Astrocyte of the cerebellum (primary cell): Measurements from ENCODE around the gene CYTH2.

Experiments used
- DNase-seq: peaks from one replicate; pipeline ENCODE4 v3.0.0-alpha.2; 2011; ENCODE audit warnings: low read depth
- H3K4me3 ChIP-seq: 2 replicates; pipeline ENCODE4 v1.5.1; 2011; ENCODE audit warnings: mild to moderate bottlenecking, low read depth, low read length, moderate library complexity
- in situ Hi-C: cut with HindIII; loops from 2 replicates; pipeline ENCODE4 v1.10.0; 2017; ENCODE audit warnings: low sequenced_read_pairs
- TF ChIP-seq, protein P1 (sequence below): IDR thresholded peaks from 2 replicates; pipeline ENCODE4 v1.5.1; 2012; ENCODE audit warnings: low read length, low read depth, moderate library complexity, mild to moderate bottlenecking; ENCODE audit errors: missing control alignments

Gene CYTH2

GRCh38 chr19:48520134-48520533, 51.0 kb downstream of the CYTH2 start:
- in situ Hi-C loops, result no loop called here

DNA sequence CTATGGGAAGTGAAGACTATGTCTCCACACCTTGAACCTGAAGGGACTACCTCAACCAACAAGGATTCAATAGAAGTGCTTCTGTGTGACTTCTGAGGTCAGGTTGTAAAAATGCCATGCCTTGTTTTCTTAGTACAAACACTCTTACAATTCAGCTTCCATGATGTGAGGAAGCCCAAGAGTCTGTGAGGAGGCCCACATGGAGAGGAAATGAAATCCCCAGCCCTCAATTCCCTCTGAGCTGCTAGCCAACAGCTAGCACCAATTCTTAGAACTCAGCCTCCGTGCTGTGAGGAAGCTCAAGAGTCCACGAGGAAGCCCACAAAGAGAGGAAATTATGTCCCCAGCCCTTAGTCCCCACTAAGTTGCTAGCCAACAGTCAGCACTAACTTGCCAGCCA, 55.1 kb downstream of the CYTH2 start:
- no peak overlapping the region for H3K4me3 ChIP-seq
- DNase-seq, result no peak
- in situ Hi-C loops, result no loop called here
- TF ChIP-seq, protein P1, sequence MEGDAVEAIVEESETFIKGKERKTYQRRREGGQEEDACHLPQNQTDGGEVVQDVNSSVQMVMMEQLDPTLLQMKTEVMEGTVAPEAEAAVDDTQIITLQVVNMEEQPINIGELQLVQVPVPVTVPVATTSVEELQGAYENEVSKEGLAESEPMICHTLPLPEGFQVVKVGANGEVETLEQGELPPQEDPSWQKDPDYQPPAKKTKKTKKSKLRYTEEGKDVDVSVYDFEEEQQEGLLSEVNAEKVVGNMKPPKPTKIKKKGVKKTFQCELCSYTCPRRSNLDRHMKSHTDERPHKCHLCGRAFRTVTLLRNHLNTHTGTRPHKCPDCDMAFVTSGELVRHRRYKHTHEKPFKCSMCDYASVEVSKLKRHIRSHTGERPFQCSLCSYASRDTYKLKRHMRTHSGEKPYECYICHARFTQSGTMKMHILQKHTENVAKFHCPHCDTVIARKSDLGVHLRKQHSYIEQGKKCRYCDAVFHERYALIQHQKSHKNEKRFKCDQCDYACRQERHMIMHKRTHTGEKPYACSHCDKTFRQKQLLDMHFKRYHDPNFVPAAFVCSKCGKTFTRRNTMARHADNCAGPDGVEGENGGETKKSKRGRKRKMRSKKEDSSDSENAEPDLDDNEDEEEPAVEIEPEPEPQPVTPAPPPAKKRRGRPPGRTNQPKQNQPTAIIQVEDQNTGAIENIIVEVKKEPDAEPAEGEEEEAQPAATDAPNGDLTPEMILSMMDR, result no peak

More at GRCh38 chr19:48520134-48520533, 51.0 kb downstream of the CYTH2 start:
- DNase-seq, result no peak
- TF ChIP-seq, protein P1, result no peak
- no peak overlapping the region for H3K4me3 ChIP-seq

DNA sequence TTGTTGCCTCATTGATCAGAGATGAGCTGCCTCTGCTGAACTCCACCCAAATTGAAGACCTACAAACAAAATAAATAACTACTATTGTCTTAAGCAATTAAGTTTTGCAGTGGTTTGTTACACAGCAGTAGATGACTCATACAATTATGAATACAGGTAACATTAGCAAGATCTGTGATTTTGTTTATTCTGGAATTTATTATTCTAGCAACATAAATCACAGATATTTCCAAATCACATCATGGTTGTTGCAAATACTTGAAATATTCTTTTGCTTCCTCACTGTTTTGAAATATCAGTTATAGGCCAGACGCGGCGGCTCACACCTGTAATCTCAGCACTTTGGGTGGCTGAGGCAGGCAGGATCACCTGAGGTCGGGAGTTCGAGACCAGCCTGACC, 55.6 kb downstream of the CYTH2 start:
- TF ChIP-seq, protein P1, result no peak
- in situ Hi-C loops, result no loop called here

DNA sequence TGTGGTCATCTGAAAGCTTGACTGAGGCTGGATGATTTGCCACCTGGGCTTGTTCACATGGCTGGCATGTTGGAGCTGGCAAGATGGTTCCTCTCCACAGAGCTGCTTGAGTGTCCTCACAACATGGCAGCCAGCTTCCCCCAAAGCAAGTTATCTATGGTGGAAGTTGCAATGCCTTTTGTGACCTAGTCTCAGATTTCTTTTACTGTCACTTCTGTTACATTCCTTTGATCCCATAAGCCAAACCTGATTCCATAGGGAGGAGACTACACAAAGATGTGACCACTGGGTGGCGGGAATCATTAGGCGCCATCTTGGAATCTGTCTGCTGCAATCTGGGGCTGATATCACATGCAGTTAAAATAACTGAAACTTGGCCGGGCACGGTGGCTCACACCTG, 60.0 kb downstream of the CYTH2 start:
- in situ Hi-C loops, result no loop called here

More for the DNA sequence above, 55.6 kb downstream of the CYTH2 start:
- DNase-seq, result no peak
- H3K4me3 ChIP-seq, result no peak overlapping the region

DNA sequence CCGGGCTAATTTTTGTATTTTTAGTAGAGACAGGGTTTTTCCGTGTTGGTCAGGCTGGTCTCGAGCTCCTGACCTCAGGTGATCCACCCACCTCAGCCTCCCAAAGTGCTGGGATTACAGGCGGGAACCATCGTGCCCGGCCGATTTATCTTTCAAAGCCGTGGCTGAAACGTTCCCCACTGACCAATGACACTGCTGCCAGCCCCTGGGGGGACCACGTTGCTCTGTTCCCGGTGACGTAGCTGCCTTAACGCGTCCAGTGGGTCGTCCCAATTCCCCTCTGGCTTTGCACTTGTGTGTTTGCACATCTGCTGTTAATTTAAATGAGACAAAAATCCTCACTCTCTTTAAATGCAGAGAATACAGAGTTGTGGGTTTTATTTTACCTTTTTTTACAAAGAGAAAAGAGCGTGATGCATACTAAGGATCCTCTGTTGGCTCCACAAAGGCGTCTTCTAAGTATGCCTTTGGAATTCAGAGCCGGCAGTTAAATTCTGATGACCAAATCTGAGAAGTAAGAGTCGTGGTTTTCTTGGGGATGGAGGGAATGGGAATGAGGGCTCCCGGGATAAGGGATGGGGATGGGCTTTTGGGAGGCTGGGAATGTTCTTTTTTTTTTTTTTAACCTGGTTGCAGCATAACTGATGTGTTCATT, 61.0 kb downstream of the CYTH2 start:
- TF ChIP-seq, protein P1, result no peak
- H3K4me3 ChIP-seq, result no peak overlapping the region
- in situ Hi-C loops, result no loop called here
- no peak for DNase-seq

More for the DNA sequence above, 60.0 kb downstream of the CYTH2 start:
- DNase-seq, result no peak
- TF ChIP-seq, protein P1, result no peak
- no peak overlapping the region for H3K4me3 ChIP-seq

DNA sequence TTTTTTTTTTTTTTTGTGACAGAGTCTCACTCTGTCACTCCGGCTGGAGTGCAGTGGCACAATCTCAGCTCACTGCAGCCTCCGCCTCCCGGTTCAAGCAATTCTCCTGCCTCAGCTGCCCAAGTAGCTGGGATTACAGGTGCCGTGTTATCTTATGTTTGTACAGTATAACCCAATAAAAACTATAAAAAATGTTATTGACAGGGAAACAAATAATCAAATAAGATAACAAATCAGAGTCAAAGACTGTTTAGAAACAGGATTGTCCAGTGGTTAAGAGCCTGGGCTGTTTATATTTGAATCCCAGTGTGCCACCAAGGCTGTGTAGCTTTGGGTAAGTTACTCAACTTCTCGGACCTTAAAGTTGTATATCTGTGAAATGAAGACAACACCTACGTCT, 61.6 kb downstream of the CYTH2 start:
- in situ Hi-C loops, result no loop called here
- TF ChIP-seq, protein P1, result no peak
- no peak overlapping the region for H3K4me3 ChIP-seq
- no peak for DNase-seq
